GM23338 (cell line): Measurements from ENCODE around the gene OR2J3. TPM values are rescaled to one million over a fixed set of nuclear protein-coding genes. Genes with fewer than 3 reads are reported as not detected.

Experiments used
- CTCF ChIP-seq, 2 experiments: fragments of 200-600 bp in 1 of 2; sonication (generic) in 1 of 2; conservative IDR thresholded peaks; 2 replicates each; pipeline versions ENCODE4 v1.5.1 to v1.6.1; 2016 to 2017; ENCODE audit warnings: antibody characterized with exemption in 2 of 2, low read depth in 2 of 2, mild to moderate bottlenecking in 2 of 2, moderate library complexity in 1 of 2
- ETS1 ChIP-seq: IDR thresholded peaks from 2 replicates; pipeline ENCODE4 v1.6.1; 2016; ENCODE audit warnings: antibody characterized with exemption
- EZH2 ChIP-seq: fragments of 200-600 bp; sonication (generic); IDR thresholded peaks from one replicate; pipeline ENCODE4 v1.8.0; 2017; ENCODE audit warnings: antibody characterized with exemption, mild to moderate bottlenecking, low read depth; ENCODE audit not compliant: unreplicated experiment
- EZH2phosphoT487 ChIP-seq: fragments of 200-600 bp; sonication (generic); IDR thresholded peaks from one replicate; pipeline ENCODE4 v1.8.1; 2018; ENCODE audit warnings: antibody characterized with exemption; ENCODE audit not compliant: unreplicated experiment
- JUNB ChIP-seq: IDR thresholded peaks from one replicate; pipeline ENCODE4 v1.6.1; 2016; ENCODE audit warnings: antibody characterized with exemption; ENCODE audit not compliant: unreplicated experiment
- NANOG ChIP-seq: IDR thresholded peaks from 2 replicates; pipeline ENCODE4 v1.6.1; 2016; ENCODE audit warnings: antibody characterized with exemption, borderline replicate concordance
- STAT1 ChIP-seq: IDR thresholded peaks from one replicate; pipeline ENCODE4 v1.6.1; 2016; ENCODE audit warnings: antibody characterized with exemption; ENCODE audit not compliant: unreplicated experiment
- ZNF114 ChIP-seq: fragments of 250-450 bp; sonication (Bioruptor Pico); IDR thresholded peaks from 2 replicates; pipeline ENCODE4 v1.5.0; 2020; ENCODE audit warnings: mild to moderate bottlenecking, moderate library complexity
- ZNF331 ChIP-seq: fragments of 250-450 bp; sonication (Bioruptor Pico); IDR thresholded peaks from 2 replicates; pipeline ENCODE4 v1.5.0; 2020; ENCODE audit warnings: low read depth, mild to moderate bottlenecking, moderate library complexity
- ZNF462 ChIP-seq: fragments of 250-450 bp; sonication (Bioruptor Pico); IDR thresholded peaks from 2 replicates; pipeline ENCODE4 v1.5.0; 2020; ENCODE audit warnings: mild to moderate bottlenecking, moderate library complexity
- polyA plus RNA-seq: library from polyadenylated mRNA; unstranded; fragments of >200 nt; fragmentation: Nextera tagmentation; extraction: Ambion mirVana; gene quantifications from 2 replicates; pipeline ENCODE4 v1.2.1, GENCODE V29; 2016
- total RNA-seq: library from RNA; depleted of rRNA; stranded (reverse); fragments of >200 nt; shearing (Covaris generic); gene quantifications from 2 replicates; pipeline ENCODE4 v1.2.3, GENCODE V29; 2014

The OR2J3 gene
- total and polyA plus RNA-seq, 2 experiments from 2014 or later: 0.35 TPM; not detected in 1

GRCh38 chr6:29137724-29138123 is 29.9 kb downstream of the OR2J3 start (continued):
- no peak for TF ChIP-seq ZNF462 (CRISPR knock-in tag)
- no peak for TF ChIP-seq JUNB
- TF ChIP-seq ZNF331: no peak
- no peak for TF ChIP-seq STAT1
- no peak for TF ChIP-seq CTCF (conservative IDR thresholded peaks at IDR 0.05; ENCODE audit: low read depth in 2 of 2)
- TF ChIP-seq EZH2phosphoT487: no peak
- no peak for TF ChIP-seq ETS1
- TF ChIP-seq EZH2: no peak
- no peak for TF ChIP-seq NANOG
- TF ChIP-seq ZNF114 (CRISPR knock-in tag): no peak
